ENCODE measurements around the gene FRA10AC1.

- TF ChIP-seq CTCF (IDR thresholded peaks at IDR 0.05): no peak
- no peak for TF ChIP-seq POLR2A (IDR thresholded peaks at IDR 0.05)
Observed at GRCh38 chr10:93718937-93719725, 16.7 kb upstream of the FRA10AC1 start.

Data from Peyer's patch (tissue), 4 donors.